H9 (cell line): ENCODE results near the gene CIDEC. TPM values are rescaled to one million over a fixed set of nuclear protein-coding genes. Genes with fewer than 3 reads are reported as not detected.

ENCODE experiments used
- DNase-seq: peaks from one replicate; pipeline ENCODE4 v3.0.0-alpha.2; 2017
- H2AFZ ChIP-seq: one replicate; pipeline ENCODE4 v1.6.1; 2013; ENCODE audit warnings: mild to moderate bottlenecking, low read length, control low read depth, moderate library complexity
- H2AK5ac ChIP-seq: 2 replicates; pipeline ENCODE4 v1.6.1; 2013; ENCODE audit warnings: low read length, control low read depth, mixed read lengths; ENCODE audit not compliant: insufficient read length
- H2BK120ac ChIP-seq: one replicate; pipeline ENCODE4 v1.6.1; 2013; ENCODE audit warnings: low read depth, mild to moderate bottlenecking, low read length, control low read depth, inconsistent platforms; ENCODE audit not compliant: poor library complexity, severe bottlenecking
- H2BK12ac ChIP-seq: 2 replicates; pipeline ENCODE4 v1.6.1; 2013; ENCODE audit warnings: low read length, control low read depth, mixed read lengths, low read depth; ENCODE audit not compliant: insufficient read length
- H2BK15ac ChIP-seq: 2 replicates; pipeline ENCODE4 v1.6.1; 2013; ENCODE audit warnings: low read depth, low read length, control low read depth
- H2BK20ac ChIP-seq: one replicate; pipeline ENCODE4 v1.6.1; 2013; ENCODE audit warnings: low read depth, mild to moderate bottlenecking, low read length, control low read depth, inconsistent platforms; ENCODE audit not compliant: poor library complexity, severe bottlenecking
- H2BK5ac ChIP-seq: 2 replicates; pipeline ENCODE4 v1.6.1; 2013; ENCODE audit warnings: low read length, control low read depth, mixed read lengths; ENCODE audit not compliant: insufficient read length
- H3K14ac ChIP-seq: 2 replicates; pipeline ENCODE4 v1.6.1; 2013; ENCODE audit warnings: low read length, control low read depth; ENCODE audit not compliant: insufficient read depth
- H3K18ac ChIP-seq: 2 replicates; pipeline ENCODE4 v1.6.1; 2013; ENCODE audit warnings: low read depth, mild to moderate bottlenecking, mixed read lengths, low read length, control low read depth; ENCODE audit not compliant: insufficient read length
- H3K23ac ChIP-seq: 2 replicates; pipeline ENCODE4 v1.6.1; 2013; ENCODE audit warnings: low read length, control low read depth, mixed read lengths, low read depth; ENCODE audit not compliant: insufficient read length
- H3K23me2 ChIP-seq: 2 replicates; pipeline ENCODE4 v1.6.1; 2013; ENCODE audit warnings: low read depth, mild to moderate bottlenecking, mixed read lengths, low read length, control low read depth; ENCODE audit not compliant: insufficient read length, poor library complexity, severe bottlenecking
- H3K27ac ChIP-seq: 2 replicates; pipeline ENCODE4 v1.5.1; 2013; ENCODE audit warnings: low read length, control low read depth, mixed read lengths, low read depth; ENCODE audit not compliant: insufficient read length
- H3K27me3 ChIP-seq: 2 replicates; pipeline ENCODE4 v1.6.1; 2013; ENCODE audit warnings: low read length, control low read depth, inconsistent platforms; ENCODE audit not compliant: insufficient read depth
- H3K4ac ChIP-seq: 2 replicates; pipeline ENCODE4 v1.6.1; 2013; ENCODE audit warnings: low read depth, mild to moderate bottlenecking, control low read depth, inconsistent platforms, low read length, moderate library complexity
- H3K4me1 ChIP-seq: 2 replicates; pipeline ENCODE4 v1.6.1; 2013; ENCODE audit warnings: low read length, control low read depth, inconsistent platforms; ENCODE audit not compliant: insufficient read depth
- H3K4me2 ChIP-seq: 2 replicates; pipeline ENCODE4 v1.6.1; 2013; ENCODE audit warnings: low read length, control low read depth, mixed read lengths; ENCODE audit not compliant: insufficient read length, insufficient read depth
- H3K56ac ChIP-seq: 2 replicates; pipeline ENCODE4 v1.6.1; 2013; ENCODE audit warnings: low read depth, mild to moderate bottlenecking, mixed read lengths, low read length, control low read depth; ENCODE audit not compliant: insufficient read length
- H3K79me1 ChIP-seq: 2 replicates; pipeline ENCODE4 v1.6.1; 2013; ENCODE audit warnings: low read depth, mild to moderate bottlenecking, moderate library complexity, low read length, control low read depth, inconsistent platforms; ENCODE audit not compliant: insufficient read depth, poor library complexity, severe bottlenecking
- H3K79me2 ChIP-seq: 2 replicates; pipeline ENCODE4 v1.6.1; 2013; ENCODE audit warnings: low read length, control low read depth, inconsistent platforms; ENCODE audit not compliant: insufficient read depth
- H3K9ac ChIP-seq: 2 replicates; pipeline ENCODE4 v1.6.1; 2013; ENCODE audit warnings: low read length, control low read depth, mixed read lengths; ENCODE audit not compliant: insufficient read length; ENCODE audit errors: extremely low read depth
- H3K9me3 ChIP-seq: one replicate; pipeline ENCODE4 v1.6.1; 2013; ENCODE audit warnings: low read depth, low read length, inconsistent platforms; ENCODE audit not compliant: control insufficient read depth
- H3T11ph ChIP-seq: one replicate; pipeline ENCODE4 v1.6.1; 2013; ENCODE audit warnings: mild to moderate bottlenecking, low read length, control low read depth, inconsistent platforms
- H4K20me1 ChIP-seq: one replicate; pipeline ENCODE4 v1.6.1; 2013; ENCODE audit not compliant: control insufficient read depth, insufficient read length, insufficient read depth
- H4K5ac ChIP-seq: 2 replicates; pipeline ENCODE4 v1.6.1; 2013; ENCODE audit warnings: low read depth, mild to moderate bottlenecking, mixed read lengths, low read length, control low read depth; ENCODE audit not compliant: insufficient read length
- H4K8ac ChIP-seq: replicated peaks from 2 replicates; pipeline ENCODE4 v1.6.1; 2013; ENCODE audit warnings: low read length, control low read depth, mixed read lengths, low read depth; ENCODE audit not compliant: insufficient read length
- H4K91ac ChIP-seq: 2 replicates; pipeline ENCODE4 v1.6.1; 2013; ENCODE audit warnings: low read depth, mild to moderate bottlenecking, moderate library complexity, mixed read lengths, low read length, control low read depth; ENCODE audit not compliant: insufficient read length
- H3K27ac Mint-ChIP-seq, 3 experiments: 2 replicates in 2 of 3; 3 replicates in 1 of 3; pipeline ENCODE4 v1.8.0; 2020 to 2021; ENCODE audit warnings: mixed read lengths in 3 of 3, mild to moderate bottlenecking in 1 of 3, moderate library complexity in 1 of 3
- H3K27me3 Mint-ChIP-seq: 2 replicates; pipeline ENCODE4 v1.8.0; 2021; ENCODE audit warnings: low read depth, mild to moderate bottlenecking, moderate library complexity, mixed read lengths
- H3K36me3 Mint-ChIP-seq, 3 experiments: 2 replicates in 2 of 3; 3 replicates in 1 of 3; pipeline ENCODE4 v1.8.0; 2020 to 2021; ENCODE audit warnings: low read depth in 3 of 3, mixed read lengths in 3 of 3; ENCODE audit not compliant: insufficient read depth in 1 of 3
- H3K4me1 Mint-ChIP-seq, 2 experiments: 2 replicates each; pipeline ENCODE4 v1.8.0; 2020; ENCODE audit warnings: mixed read lengths in 2 of 2
- H3K4me3 Mint-ChIP-seq, 2 experiments: 2 replicates in 1 of 2; 3 replicates in 1 of 2; pipeline ENCODE4 v1.8.0; 2020 to 2021; ENCODE audit warnings: mild to moderate bottlenecking in 2 of 2, mixed read lengths in 2 of 2, moderate library complexity in 1 of 2
- H3K9me3 Mint-ChIP-seq, 2 experiments: 2 replicates in 1 of 2; 3 replicates in 1 of 2; pipeline ENCODE4 v1.8.0; 2020; ENCODE audit warnings: mild to moderate bottlenecking in 2 of 2, mixed read lengths in 2 of 2, moderate library complexity in 1 of 2
- CTCF ChIP-seq: fragments of 200-600 bp; sonication (generic); conservative IDR thresholded peaks from 3 replicates; pipeline ENCODE4 v1.8.0; 2021; ENCODE audit warnings: antibody characterized with exemption, mild to moderate bottlenecking
- WGBS: extraction: QIAGEN DNeasy Blood & Tissue Kit; methylation state at CpG from one replicate; pipeline ENCODE4 v1.1.7; 2013; ENCODE audit warnings: missing lambda C conversion rate, low lambda C conversion rate, mixed read lengths; ENCODE audit not compliant: insufficient read length; ENCODE audit errors: extremely low coverage; 5-methylcytosine and 5-hydroxymethylcytosine counted together
- total RNA-seq: library from RNA; stranded (reverse); gene quantifications from 2 replicates; pipeline ENCODE4 v1.2.1, GENCODE V29; 2021

Gene CIDEC
- total RNA-seq, 1 experiment from 2014 or later, result not detected

GRCh38 chr3:9869955-9870354, 10.1 kb downstream of the CIDEC start:
- Histone ChIP-seq H3K18ac (no peak overlapping the region), H2BK20ac (no peak overlapping the region), H3K4me1 (no peaks in the 10 kb centered on the region), H3K23me2 (no peaks in the 10 kb centered on the region), H2BK120ac (no peak overlapping the region), H3K4ac (no peak overlapping the region), H3K9me3 (no peaks in the 10 kb centered on the region), H2BK12ac (no peak overlapping the region), H3K9ac (no peak overlapping the region), H3K23ac (no peak overlapping the region), H2AK5ac (no peak overlapping the region), H4K5ac (no peak overlapping the region), H3K79me1 (no peaks in the 10 kb centered on the region), H3K27ac (no peak overlapping the region), H2AFZ (no peak overlapping the region), H2BK15ac (no peak overlapping the region), H3K27me3 (no peaks in the 10 kb centered on the region), H3K4me2 (no peak overlapping the region), H3K56ac (no peak overlapping the region), H2BK5ac (no peak overlapping the region), H3K79me2 (no peaks in the 10 kb centered on the region), H4K20me1 (no peaks in the 10 kb centered on the region), H4K91ac (no peak overlapping the region), H3K14ac (no peak overlapping the region; the same call in 1 of the 2 replicates), H3T11ph (no peak overlapping the region), H4K8ac (no peak overlapping the region)
- Mint-ChIP-seq H3K36me3 (no peaks in the 10 kb centered on the region), H3K9me3 (no peaks in the 10 kb centered on the region), H3K27ac (no peak overlapping the region), H3K4me3 (no peak overlapping the region), H3K27me3 (peaks cover 8% of the 10 kb centered on the region), H3K4me1 (no peaks in the 10 kb centered on the region)
- no peak for DNase-seq
- no CpG with 5 or more reads among the region's 5 CpGs for WGBS
- TF ChIP-seq CTCF, result no peak
